Esophagus (tissue), 2 donors: ENCODE data around the gene COL27A1. TPM values are rescaled to one million over a fixed set of nuclear protein-coding genes. Genes with fewer than 3 reads are reported as not detected.

Experiments used
- H3K27ac ChIP-seq, 2 donors: one replicate each; pipeline ENCODE4 v1.5.1; 2013; ENCODE audit warnings: low read depth in 2 of 2, mild to moderate bottlenecking in 2 of 2, inconsistent platforms in 1 of 2, low read length in 1 of 2, moderate library complexity in 1 of 2
- H3K27me3 ChIP-seq, 2 donors: one replicate each; pipeline ENCODE4 v1.6.1; 2013; ENCODE audit warnings: low read length in 2 of 2, control low read depth in 1 of 2, mild to moderate bottlenecking in 1 of 2; ENCODE audit not compliant: insufficient read depth in 2 of 2, control insufficient read depth in 1 of 2
- H3K36me3 ChIP-seq, 2 donors: one replicate each; pipeline ENCODE4 v1.6.1; 2013; ENCODE audit warnings: low read length in 1 of 2; ENCODE audit not compliant: control insufficient read depth in 2 of 2, insufficient read depth in 2 of 2
- H3K4me1 ChIP-seq, 2 donors: one replicate each; pipeline ENCODE4 v1.6.1; 2013; ENCODE audit warnings: low read length in 1 of 2; ENCODE audit not compliant: control insufficient read depth in 2 of 2, insufficient read depth in 2 of 2
- H3K4me3 ChIP-seq, 2 donors: one replicate each; pipeline ENCODE4 v1.5.1; 2013; ENCODE audit warnings: low read length in 2 of 2, mild to moderate bottlenecking in 2 of 2, low read depth in 1 of 2, moderate library complexity in 1 of 2
- H3K9me3 ChIP-seq, 2 donors: one replicate each; pipeline ENCODE4 v1.6.1; 2013; ENCODE audit warnings: mild to moderate bottlenecking in 2 of 2, low read depth in 1 of 2, low read length in 1 of 2, moderate library complexity in 1 of 2; ENCODE audit not compliant: control insufficient read depth in 2 of 2, insufficient read depth in 1 of 2
- WGBS, 2 donors: extraction: QIAGEN DNeasy Blood & Tissue Kit; methylation state at CpG; one replicate each; pipeline ENCODE4 v1.1.7; 2013; 5-methylcytosine and 5-hydroxymethylcytosine counted together
- polyA plus RNA-seq, 2 donors: library from polyadenylated mRNA; stranded (reverse); fragments of 200-250 nt; gene quantifications; one replicate each; pipeline ENCODE4 v1.2.3, GENCODE V29; 2013
- donor health status: healthy with polysubstance abuse.
- donor health status: Bipolar disorder and iron deficiency.

The COL27A1 gene
- polyA plus RNA-seq, 2 donors, result 7.2 to 32.6 TPM

GRCh38 chr9:114165407-114166102 lies 10.2 kb downstream of the COL27A1 start:
- Histone ChIP-seq H3K4me1 (peaks cover 3 to 8% of the 10 kb centered on the region in 2 donors), H3K27me3 (no peaks in the 10 kb centered on the region), H3K36me3 (peaks cover 0 to 3% of the 10 kb centered on the region in 2 donors), H3K4me3 (no peak overlapping the region), H3K9me3 (no peaks in the 10 kb centered on the region), H3K27ac (no peak overlapping the region)
- WGBS, 2 donors, result 82 to 89% methylated on average over 1 of the region's 1 CpG

GRCh38 chr9:114166103-114166470 lies 10.8 kb downstream of the COL27A1 start:
- H3K27ac ChIP-seq, result no peak overlapping the region
- peaks cover 0 to 3% of the 10 kb centered on the region in 2 donors for H3K36me3 ChIP-seq
- no peak overlapping the region for H3K4me3 ChIP-seq
- H3K27me3 ChIP-seq, result no peaks in the 10 kb centered on the region
- WGBS, 2 donors, result 95 to 97% methylated on average over 1 of the region's 1 CpG
- H3K4me1 ChIP-seq, result peaks cover 3 to 8% of the 10 kb centered on the region in 2 donors
- no peaks in the 10 kb centered on the region for H3K9me3 ChIP-seq

- WGBS, 2 donors, result 73 to 88% methylated on average over 8 of the region's 8 CpGs
- Histone ChIP-seq H3K4me1 (peaks cover 3 to 8% of the 10 kb centered on the region in 2 donors), H3K4me3 (no peak overlapping the region), H3K27me3 (no peaks in the 10 kb centered on the region), H3K9me3 (no peaks in the 10 kb centered on the region), H3K27ac (no peak overlapping the region), H3K36me3 (peaks cover 0 to 3% of the 10 kb centered on the region in 2 donors)
Observed at GRCh38 chr9:114166614-114167572, 11.6 kb downstream of the COL27A1 start.

GRCh38 chr9:114167591-114168091 lies 12.3 kb downstream of the COL27A1 start:
- WGBS, 2 donors, result 85 to 87% methylated on average over 31 to 34 of the region's 34 CpGs
- H3K36me3 ChIP-seq, result peaks cover 0 to 3% of the 10 kb centered on the region in 2 donors

GRCh38 chr9:114168281-114169028 lies 13.1 kb downstream of the COL27A1 start:
- Histone ChIP-seq H3K36me3 (peaks cover 0 to 3% of the 10 kb centered on the region in 2 donors), H3K9me3 (no peaks in the 10 kb centered on the region), H3K27ac (no peak overlapping the region), H3K4me3 (no peak overlapping the region), H3K4me1 (peaks cover 3 to 8% of the 10 kb centered on the region in 2 donors), H3K27me3 (no peaks in the 10 kb centered on the region)
- WGBS, 2 donors, result 89 to 91% methylated on average over 22 of the region's 22 CpGs

More at GRCh38 chr9:114167591-114168091, 12.3 kb downstream of the COL27A1 start:
- H3K4me3 ChIP-seq, result no peak overlapping the region
- H3K27me3 ChIP-seq, result no peaks in the 10 kb centered on the region
- H3K27ac ChIP-seq, result no peak overlapping the region
- peaks cover 3 to 8% of the 10 kb centered on the region in 2 donors for H3K4me1 ChIP-seq
- no peaks in the 10 kb centered on the region for H3K9me3 ChIP-seq

- H3K4me1 ChIP-seq, result peaks cover 3 to 8% of the 10 kb centered on the region in 2 donors
Observed at GRCh38 chr9:114169029-114169951, 14.0 kb downstream of the COL27A1 start.

GRCh38 chr9:114169952-114170770 lies 14.8 kb downstream of the COL27A1 start:
- H3K4me1 ChIP-seq, result peaks cover 3 to 8% of the 10 kb centered on the region in 2 donors
- H3K36me3 ChIP-seq, result peaks cover 0 to 3% of the 10 kb centered on the region in 2 donors
- no peaks in the 10 kb centered on the region for H3K9me3 ChIP-seq
- H3K4me3 ChIP-seq, result no peak overlapping the region
- 59 to 67% methylated on average over 22 of the region's 22 CpGs for WGBS, 2 donors
- no peaks in the 10 kb centered on the region for H3K27me3 ChIP-seq
- H3K27ac ChIP-seq, result no peak overlapping the region

More at GRCh38 chr9:114169029-114169951, 14.0 kb downstream of the COL27A1 start:
- Histone ChIP-seq H3K4me3 (no peak overlapping the region), H3K27ac (no peak overlapping the region), H3K9me3 (no peaks in the 10 kb centered on the region), H3K36me3 (peaks cover 0 to 3% of the 10 kb centered on the region in 2 donors), H3K27me3 (no peaks in the 10 kb centered on the region)
- WGBS, 2 donors, result 80 to 82% methylated on average over 23 of the region's 23 CpGs
